GM18861 (cell line): ENCODE results near the gene CEP44.
A peak's percentile ranks its signal among the peaks of the same experiment; 100 is the strongest.
"Not testable (repeated sequence)": the region's sequence is repeated elsewhere in the genome, so short reads cannot be mapped to it uniquely, and the experiment has no call there.

ENCODE experiments used
- ATAC-seq: cut with Tn5 transposase; IDR thresholded peaks from one replicate; pipeline ENCODE4 v1.9.1; 2021; ENCODE audit not compliant: unreplicated experiment

CEP44 gene

GRCh38 chr4:174277433-174277832 lies 6.3 kb upstream of the CEP44 start:
- no peak for ATAC-seq

GRCh38 chr4:174278467-174278866 lies 5.2 kb upstream of the CEP44 start:
- no peak for ATAC-seq

- ATAC-seq = no peak
Observed at GRCh38 chr4:174279433-174280155, 4.1 kb upstream of the CEP44 start.

GRCh38 chr4:174281182-174281737 lies 2.5 kb upstream of the CEP44 start:
- ATAC-seq = no peak

GRCh38 chr4:174281901-174282300 lies 1.8 kb upstream of the CEP44 start:
- no peak for ATAC-seq

GRCh38 chr4:174282836-174283506 lies 740 bp upstream of the CEP44 start:
- ATAC-seq = peak; percentile 99

GRCh38 chr4:174284487-174284886 lies 776 bp downstream of the CEP44 start:
- ATAC-seq = no peak

- no peak for ATAC-seq
Observed at GRCh38 chr4:174286870-174287269, 3.2 kb downstream of the CEP44 start.

GRCh38 chr4:174292473-174292872 lies 8.8 kb downstream of the CEP44 start:
- no peak for ATAC-seq

- ATAC-seq = not testable (repeated sequence)
Observed at GRCh38 chr4:174294641-174295040, 10.9 kb downstream of the CEP44 start.

- ATAC-seq = not testable (repeated sequence)
Observed at GRCh38 chr4:174295142-174295541, 11.4 kb downstream of the CEP44 start.

- ATAC-seq = no peak
Observed at GRCh38 chr4:174303687-174304086, 20.0 kb downstream of the CEP44 start.

- no peak for ATAC-seq
Observed at GRCh38 chr4:174304664-174305063, 21.0 kb downstream of the CEP44 start.

- ATAC-seq = no peak
Observed at GRCh38 chr4:174305961-174306360, 22.2 kb downstream of the CEP44 start.

- ATAC-seq = peak; percentile 60
Observed at GRCh38 chr4:174307694-174308093, 24.0 kb downstream of the CEP44 start.

GRCh38 chr4:174312993-174313392 lies 29.3 kb downstream of the CEP44 start:
- no peak for ATAC-seq

- ATAC-seq = no peak
Observed at GRCh38 chr4:174314274-174314673, 30.6 kb downstream of the CEP44 start.

GRCh38 chr4:174314770-174315169 lies 31.1 kb downstream of the CEP44 start:
- no peak for ATAC-seq

GRCh38 chr4:174316546-174316945 lies 32.8 kb downstream of the CEP44 start:
- no peak for ATAC-seq

GRCh38 chr4:174316954-174317353 lies 33.2 kb downstream of the CEP44 start:
- no peak for ATAC-seq

GRCh38 chr4:174317531-174317930 lies 33.8 kb downstream of the CEP44 start:
- ATAC-seq = no peak
